ENCODE results near the gene TNFRSF8. TPM values are rescaled to one million over a fixed set of nuclear protein-coding genes. Genes with fewer than 3 reads are reported as not detected.
"Not testable (repeated sequence)": the region's sequence is repeated elsewhere in the genome, so short reads cannot be mapped to it uniquely, and the experiment has no call there.

TNFRSF8 gene
- total and polyA plus RNA-seq, 10 donors = 1.3 to 7.6 (median 2.0) TPM

DNA sequence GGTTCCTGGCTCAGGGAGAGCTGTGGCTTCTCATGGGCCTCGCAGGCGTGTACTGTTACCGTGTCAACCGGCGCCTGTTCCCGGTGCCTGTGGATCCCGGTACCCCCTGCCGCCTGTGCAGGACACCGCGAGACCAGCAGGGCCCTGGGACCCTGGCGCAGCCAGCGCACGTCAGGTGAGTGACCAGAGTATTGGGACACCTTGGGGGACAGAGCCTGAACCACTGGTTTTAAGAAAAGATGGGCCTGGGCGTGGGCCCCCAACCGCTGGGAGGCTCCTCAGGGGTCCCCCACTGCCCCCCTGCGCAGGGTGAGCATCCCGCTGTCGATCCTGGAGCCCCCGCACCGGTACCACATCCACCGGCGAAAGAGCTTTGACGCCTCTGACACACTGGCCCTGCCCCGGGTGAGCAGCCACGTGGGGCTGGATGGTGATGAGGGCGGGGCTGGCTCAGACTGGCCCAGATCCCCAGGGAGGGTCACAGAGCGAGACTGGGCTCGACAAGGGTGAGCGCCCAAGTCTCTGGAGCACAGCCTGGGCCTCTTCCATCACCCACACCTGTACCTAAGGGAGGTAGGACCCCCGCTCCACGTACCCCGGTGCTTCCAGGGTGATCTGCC is 33.3 kb upstream of the TNFRSF8 start:
- intact Hi-C loops (cut with DNase I; ENCODE audit: low total_unique reads) = no loop called here
- DNase-seq = no peak
- Histone ChIP-seq H3K9me3 (no peaks in the 10 kb centered on the region), H3K27me3 (replicated peaks in 1 of 7) (no peaks in the 10 kb centered on the region), H3K4me1 (peaks cover 0 to 20% (median 4%) of the 10 kb centered on the region in 6 donors), H3K27ac (no peak overlapping the region), H3K36me3 (peaks cover 0 to 81% (median 68%) of the 10 kb centered on the region in 6 donors), H3K4me3 (no peak overlapping the region)
- TF ChIP-seq CTCF (IDR thresholded peaks at IDR 0.05 in 8 of 11, conservative IDR thresholded peaks at IDR 0.05 in 3 of 11) (no peak), POLR2AphosphoS5 (IDR thresholded peaks at IDR 0.05) (no peak), POLR2A (IDR thresholded peaks at IDR 0.05) (no peak)
- 86 to 91% (median 89%) methylated on average over 7 to 32 of the region's 32 CpGs for WGBS, 5 donors

GRCh38 chr1:12031039-12031980 is 31.8 kb upstream of the TNFRSF8 start:
- DNase-seq = no peak
- H3K9me3 ChIP-seq = no peaks in the 10 kb centered on the region
- H3K4me3 ChIP-seq = no peak overlapping the region
- WGBS, 5 donors = 78 to 85% (median 83%) methylated on average over 17 to 20 of the region's 20 CpGs
- no peaks in the 10 kb centered on the region for H3K27me3 ChIP-seq (replicated peaks in 1 of 7)
- TF ChIP-seq POLR2AphosphoS5 (IDR thresholded peaks at IDR 0.05) (peak in 1 of 3 donors; percentile 34), POLR2A (IDR thresholded peaks at IDR 0.05) (no peak), CTCF (IDR thresholded peaks at IDR 0.05 in 8 of 11, conservative IDR thresholded peaks at IDR 0.05 in 3 of 11) (peak in 10 of 11 experiments; percentile 13 to 75 (median 47))
- H3K36me3 ChIP-seq = peaks cover 0 to 66% (median 56%) of the 10 kb centered on the region in 6 donors
- intact Hi-C loops (cut with DNase I; ENCODE audit: low total_unique reads) = no loop called here
- H3K27ac ChIP-seq = peak overlapping the region in 1 of 8 donors; percentile 21
- peaks cover 0 to 29% (median 4%) of the 10 kb centered on the region in 6 donors for H3K4me1 ChIP-seq

GRCh38 chr1:12032161-12032621 is 30.9 kb upstream of the TNFRSF8 start:
- DNase-seq = no peak
- Histone ChIP-seq H3K4me3 (no peak overlapping the region), H3K27me3 (replicated peaks in 1 of 7) (no peaks in the 10 kb centered on the region), H3K36me3 (peaks cover 0 to 58% (median 50%) of the 10 kb centered on the region in 6 donors), H3K27ac (peak overlapping the region in 1 of 8 donors; percentile 21), H3K4me1 (peaks cover 0 to 29% (median 4%) of the 10 kb centered on the region in 6 donors), H3K9me3 (no peaks in the 10 kb centered on the region)
- WGBS, 5 donors = 82 to 91% (median 87%) methylated on average over 8 to 10 of the region's 10 CpGs
- intact Hi-C loops (cut with DNase I; ENCODE audit: low total_unique reads) = no loop called here
- TF ChIP-seq POLR2A (IDR thresholded peaks at IDR 0.05) (no peak), POLR2AphosphoS5 (IDR thresholded peaks at IDR 0.05) (no peak), CTCF (IDR thresholded peaks at IDR 0.05 in 8 of 11, conservative IDR thresholded peaks at IDR 0.05 in 3 of 11) (no peak)

- intact Hi-C loops (cut with DNase I; ENCODE audit: low total_unique reads); DNase-seq; H3K9me3 ChIP-seq; H3K27me3 ChIP-seq (replicated peaks in 1 of 7); H3K4me3 ChIP-seq: not testable (repeated sequence)
- Histone ChIP-seq H3K27ac (peak overlapping the region in 2 of 8 donors; percentile 26 to 46), H3K4me1 (peaks cover 0 to 29% (median 4%) of the 10 kb centered on the region in 6 donors), H3K36me3 (peaks cover 0 to 45% (median 38%) of the 10 kb centered on the region in 6 donors)
- 69 to 91% (median 81%) methylated on average over 5 of the region's 5 CpGs for WGBS, 5 donors
Measured at GRCh38 chr1:12033441-12033840, 29.7 kb upstream of the TNFRSF8 start.

Measured in spleen (tissue), 11 donors.